LHCN-M2 (cell line): Measurements from ENCODE around the gene POMT2. TPM values are rescaled to one million over a fixed set of nuclear protein-coding genes. Genes with fewer than 3 reads are reported as not detected.
"Not testable (repeated sequence)": the region's sequence is repeated elsewhere in the genome, so short reads cannot be mapped to it uniquely, and the experiment has no call there.

Experiments used
- DNase-seq: peaks from one replicate; pipeline ENCODE4 v3.0.0-alpha.2; 2012; ENCODE audit warnings: low read depth
- total RNA-seq: library from RNA; depleted of rRNA; stranded (reverse); fragments of >200 nt; gene quantifications from 2 replicates; pipeline ENCODE4 v1.2.3, GENCODE V29; 2014

POMT2 gene
- total RNA-seq, 1 experiment from 2014 or later = 15.0 TPM

DNA sequence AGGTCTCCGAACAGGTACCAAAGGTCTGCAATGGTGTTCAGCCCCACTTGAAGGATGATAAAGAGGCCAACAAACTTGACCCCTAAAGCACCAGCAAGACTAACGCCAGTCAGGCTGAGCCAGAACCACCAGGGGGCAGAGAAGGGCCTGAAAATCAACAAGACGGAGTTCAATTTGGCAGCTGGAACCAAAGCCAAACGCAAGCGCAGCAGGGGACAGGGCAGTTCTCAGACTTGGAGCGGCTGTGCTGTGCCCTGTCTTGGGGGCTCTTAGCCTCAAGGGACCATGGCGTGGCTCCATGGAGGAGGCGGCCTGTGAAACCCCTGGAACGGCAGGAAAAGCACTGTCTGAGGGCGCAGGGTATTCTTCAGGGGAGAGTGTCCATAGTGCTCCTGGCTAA is 19.6 kb downstream of the POMT2 start:
- peak; percentile 68 for DNase-seq

DNA sequence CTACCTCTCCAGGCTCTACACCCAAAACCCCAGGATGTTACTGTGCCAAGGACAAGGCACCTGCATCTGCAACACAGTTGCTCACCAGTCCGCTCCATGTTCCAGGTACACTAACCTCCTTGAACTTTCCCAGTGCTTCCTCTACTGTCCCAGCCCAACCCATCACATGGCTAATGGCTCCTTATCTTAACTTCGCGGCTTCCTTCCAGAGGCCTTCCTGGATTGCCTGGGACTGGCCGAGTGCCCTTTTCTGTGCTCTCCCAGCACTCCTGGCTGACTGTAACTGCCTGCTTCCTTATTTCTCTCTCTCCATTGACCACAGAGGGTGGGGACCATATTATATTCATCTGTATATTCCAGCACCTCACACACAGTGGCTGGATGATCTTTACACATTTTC is 20.9 kb downstream of the POMT2 start:
- DNase-seq = no peak

DNA sequence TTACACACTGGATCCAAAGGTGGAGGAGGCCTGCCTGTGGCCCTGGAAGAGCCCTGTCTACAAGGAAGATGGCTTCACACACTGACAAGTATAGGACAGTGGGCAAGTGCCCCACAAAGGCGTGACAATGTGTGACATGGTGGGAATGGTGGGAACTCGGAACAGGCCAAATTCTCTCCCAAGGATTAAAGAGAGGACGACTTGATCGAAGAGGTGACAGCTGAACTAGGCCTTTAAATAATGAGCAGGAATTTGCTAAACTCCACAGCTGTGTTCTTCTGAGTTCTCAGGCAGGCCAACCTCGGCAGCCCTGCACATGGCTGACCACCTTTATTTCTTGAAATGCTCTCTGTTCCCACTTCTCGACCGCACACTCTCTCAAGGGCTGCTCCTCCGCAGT is 23.8 kb downstream of the POMT2 start:
- no peak for DNase-seq

DNA sequence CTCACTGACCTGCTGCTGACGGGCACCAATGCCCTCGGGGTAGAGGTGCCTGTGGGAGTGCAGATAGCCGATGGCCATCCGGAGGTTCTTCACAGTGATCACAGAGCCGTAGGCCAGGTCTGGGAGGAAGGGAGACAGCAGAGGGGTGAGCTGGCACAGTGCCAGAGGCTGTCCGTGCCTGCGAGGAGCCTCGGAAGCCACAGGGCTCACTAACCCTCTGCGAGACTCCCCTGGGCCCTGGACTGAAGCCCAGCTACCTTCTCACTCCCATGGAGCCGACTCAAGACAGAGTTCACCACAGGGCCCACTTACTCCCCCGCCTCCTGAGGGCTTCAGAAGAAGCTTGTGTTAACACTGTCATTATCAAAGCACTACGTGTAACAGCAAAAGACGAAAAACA is 24.5 kb downstream of the POMT2 start:
- DNase-seq = no peak

DNA sequence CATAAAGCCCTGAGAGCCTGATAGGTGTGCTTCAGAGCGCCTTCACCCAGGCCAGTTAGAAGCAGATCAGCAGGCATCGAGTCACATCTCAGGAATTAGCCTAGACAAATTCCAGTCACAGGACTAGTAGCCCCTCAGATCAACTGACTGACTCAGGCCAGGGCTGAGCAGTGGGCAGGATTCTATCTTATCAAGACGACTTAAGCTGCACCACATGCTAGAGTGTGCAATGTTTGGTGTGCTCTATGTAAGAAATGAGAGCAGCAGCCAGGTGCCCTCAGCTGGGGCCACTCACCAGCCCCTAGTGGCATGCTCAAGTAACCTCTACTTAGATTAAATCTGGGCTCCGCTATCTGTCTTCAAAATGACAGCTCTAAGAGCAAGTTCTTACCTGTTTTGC is 30.0 kb downstream of the POMT2 start:
- no peak for DNase-seq

DNA sequence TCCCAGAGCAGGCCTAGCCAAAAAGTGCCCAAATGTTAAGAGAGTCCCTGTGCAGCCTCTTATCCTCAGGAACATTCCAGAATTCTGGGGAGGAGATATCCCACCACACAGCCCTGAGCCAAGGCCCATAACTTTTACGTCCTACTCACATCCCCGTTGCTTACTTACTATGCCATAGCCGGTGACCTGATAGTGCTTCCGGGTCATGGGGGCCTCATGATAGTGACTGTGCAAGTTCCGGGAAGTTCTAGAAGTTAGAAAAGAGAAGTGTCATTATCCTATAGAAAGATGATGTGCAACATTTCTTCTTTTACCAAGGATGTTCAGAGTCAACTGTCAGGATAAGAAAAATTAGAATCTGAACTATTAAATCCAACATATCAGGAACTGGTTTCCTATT is 34.1 kb downstream of the POMT2 start:
- DNase-seq = no peak

DNA sequence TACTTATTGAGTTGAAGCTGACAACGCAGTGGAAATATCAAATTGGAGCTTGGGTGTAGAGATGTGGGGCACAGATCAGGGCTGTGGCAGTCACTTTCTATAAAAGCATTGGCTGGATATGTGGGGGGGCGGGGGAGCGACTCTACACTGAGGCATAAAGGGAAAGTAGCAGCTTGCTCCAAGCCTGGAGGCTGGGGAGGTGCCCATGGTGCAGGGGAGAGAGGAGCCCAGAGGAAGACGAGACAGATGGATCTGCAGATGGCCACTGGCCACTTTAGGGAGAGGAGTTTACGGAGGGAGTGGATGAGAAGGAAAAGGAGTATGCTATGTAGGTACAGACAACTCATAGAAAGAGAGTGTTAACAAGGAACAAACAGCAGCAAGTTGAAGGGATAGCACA is 36.2 kb downstream of the POMT2 start:
- no peak for DNase-seq

DNA sequence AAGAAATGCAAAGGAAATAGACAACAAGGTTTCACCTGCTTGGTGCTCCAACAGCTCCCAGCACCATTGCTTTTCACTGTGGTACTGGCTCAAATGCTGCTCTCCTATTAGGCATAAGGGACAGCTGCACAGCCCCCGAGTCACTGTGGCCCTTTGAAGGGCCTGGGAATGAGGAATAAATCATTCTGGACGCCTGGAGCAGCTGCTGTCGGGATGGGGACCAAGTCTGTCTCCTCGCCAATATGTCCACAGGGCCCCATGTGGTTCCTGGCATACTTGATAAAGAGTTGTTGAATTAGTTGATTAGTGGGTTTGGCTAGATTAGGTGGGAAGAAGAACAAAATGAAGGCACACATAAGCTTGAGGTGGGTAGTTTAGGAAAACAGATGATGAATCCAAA is 36.6 kb downstream of the POMT2 start:
- DNase-seq = no peak

DNA sequence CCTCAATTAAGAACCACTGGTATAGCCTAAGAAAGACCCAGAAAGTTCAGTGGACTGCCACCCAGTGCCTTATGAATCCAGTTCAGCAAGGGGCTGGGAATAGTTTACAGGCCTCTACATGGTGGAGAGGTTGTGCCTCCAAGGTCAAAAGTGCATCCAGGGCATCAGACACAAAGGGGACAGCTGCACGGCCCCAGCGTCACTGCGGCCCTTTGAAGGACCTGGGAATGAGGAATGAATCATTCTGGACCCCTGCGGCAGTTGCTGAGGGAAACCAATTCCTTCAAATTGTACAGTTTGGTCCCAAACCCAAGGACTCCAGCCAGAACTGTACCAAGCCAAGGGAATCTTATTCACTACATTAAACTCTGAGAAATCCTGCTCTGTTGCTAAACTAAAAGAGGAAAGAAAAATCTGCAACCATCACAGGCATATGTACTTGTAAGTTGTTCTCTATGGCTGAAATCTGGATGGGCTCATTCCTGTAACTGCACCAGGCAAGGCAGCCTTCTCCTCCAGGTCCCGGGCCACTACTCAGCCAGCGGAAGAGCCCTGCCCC is 38.8 kb downstream of the POMT2 start:
- peak; percentile 13 for DNase-seq

DNA sequence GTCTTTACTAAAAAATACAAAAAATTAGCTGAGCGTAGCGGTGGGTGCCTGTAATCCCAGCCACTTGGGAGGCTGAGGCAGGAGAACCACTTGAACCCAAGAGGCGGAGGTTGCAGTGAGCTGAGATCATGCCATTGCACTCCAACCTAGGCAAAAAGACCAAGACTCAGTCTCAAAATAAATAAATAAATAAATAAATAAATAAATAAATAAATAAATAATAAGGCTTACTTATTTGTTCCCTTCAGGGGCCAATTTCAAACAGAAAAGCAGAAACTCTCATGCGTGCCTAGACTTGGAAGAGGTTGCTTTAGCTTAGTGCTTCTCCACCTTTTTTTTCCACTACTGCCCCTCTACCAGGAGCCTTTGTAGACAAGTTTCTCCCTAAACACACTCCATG is 39.8 kb downstream of the POMT2 start:
- not testable (repeated sequence) for DNase-seq

DNA sequence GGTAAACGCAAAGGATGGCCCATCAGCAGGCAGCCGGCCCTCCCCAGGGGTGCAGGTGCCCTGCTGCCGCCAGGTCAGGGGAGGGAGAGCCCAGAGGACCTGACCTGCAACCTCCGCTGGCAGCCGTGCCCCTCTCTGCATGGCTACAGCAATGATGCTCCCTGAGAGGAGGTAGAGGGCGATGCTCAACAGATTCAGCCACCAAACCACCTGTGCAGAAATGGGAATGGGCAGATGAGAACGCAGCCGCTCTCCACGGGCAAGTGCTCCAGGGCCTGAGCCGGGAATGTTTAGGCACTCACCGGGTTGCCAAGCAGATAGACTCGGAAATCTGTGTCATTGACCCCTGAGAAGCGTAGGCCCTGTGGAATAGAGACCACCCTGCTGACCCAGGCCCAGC is 41.0 kb downstream of the POMT2 start:
- DNase-seq = no peak

DNA sequence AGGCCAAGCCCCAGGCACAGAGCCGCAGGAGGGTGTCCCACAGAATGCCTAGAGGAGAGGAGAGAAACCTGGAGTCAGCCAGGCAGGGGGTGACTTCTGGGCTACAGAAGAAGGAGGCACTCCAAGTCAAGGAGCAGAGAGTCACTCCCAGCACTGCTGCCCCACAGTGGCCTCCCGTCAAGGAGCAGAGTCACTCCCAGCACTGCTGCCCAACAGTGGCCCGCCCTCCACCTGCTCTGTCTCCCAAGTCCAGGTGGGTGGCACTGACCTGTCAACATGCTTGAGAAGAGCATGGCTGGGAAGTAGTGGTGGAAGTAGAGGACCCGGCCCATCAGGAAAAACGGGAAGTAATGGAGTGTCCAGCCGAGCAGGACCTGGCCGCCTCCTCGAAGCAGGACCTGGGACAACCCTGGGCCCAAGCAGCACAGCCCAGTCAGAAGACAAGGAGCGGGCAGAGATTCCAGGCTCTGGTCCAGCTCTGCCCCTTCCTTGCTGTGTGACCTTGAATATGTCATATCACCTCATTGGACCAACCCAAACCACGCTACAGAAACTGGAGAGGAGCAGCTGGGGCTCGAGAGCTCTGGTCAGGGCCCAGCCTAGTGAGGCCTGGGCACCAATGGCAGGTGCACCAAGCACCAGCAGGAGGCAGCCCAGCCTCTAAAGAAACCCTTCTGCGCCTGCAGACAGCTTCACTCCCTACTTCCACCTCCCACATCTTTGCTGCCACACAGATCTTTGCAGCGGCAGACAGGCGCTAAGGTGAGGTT is 42.0 kb downstream of the POMT2 start:
- DNase-seq = no peak

DNA sequence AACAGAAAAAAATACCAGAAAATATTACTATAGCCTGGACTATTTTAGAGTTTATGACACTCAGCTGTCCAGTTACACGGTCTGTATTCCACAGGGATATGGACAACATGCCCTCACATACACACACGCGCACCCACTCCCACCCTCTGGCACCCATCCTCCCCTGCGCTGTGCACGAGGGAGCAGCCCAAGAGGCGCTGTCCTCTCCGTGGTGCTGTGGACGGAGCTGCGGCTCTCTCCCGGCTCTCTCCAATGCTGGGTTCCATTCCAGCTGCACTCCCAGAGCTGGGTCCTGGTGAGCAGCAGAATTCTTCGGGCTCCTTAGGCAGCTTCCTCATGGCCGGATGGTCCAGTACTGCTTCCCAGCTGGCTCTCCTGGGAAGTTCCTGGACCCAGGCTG is 43.7 kb downstream of the POMT2 start:
- no peak for DNase-seq

DNA sequence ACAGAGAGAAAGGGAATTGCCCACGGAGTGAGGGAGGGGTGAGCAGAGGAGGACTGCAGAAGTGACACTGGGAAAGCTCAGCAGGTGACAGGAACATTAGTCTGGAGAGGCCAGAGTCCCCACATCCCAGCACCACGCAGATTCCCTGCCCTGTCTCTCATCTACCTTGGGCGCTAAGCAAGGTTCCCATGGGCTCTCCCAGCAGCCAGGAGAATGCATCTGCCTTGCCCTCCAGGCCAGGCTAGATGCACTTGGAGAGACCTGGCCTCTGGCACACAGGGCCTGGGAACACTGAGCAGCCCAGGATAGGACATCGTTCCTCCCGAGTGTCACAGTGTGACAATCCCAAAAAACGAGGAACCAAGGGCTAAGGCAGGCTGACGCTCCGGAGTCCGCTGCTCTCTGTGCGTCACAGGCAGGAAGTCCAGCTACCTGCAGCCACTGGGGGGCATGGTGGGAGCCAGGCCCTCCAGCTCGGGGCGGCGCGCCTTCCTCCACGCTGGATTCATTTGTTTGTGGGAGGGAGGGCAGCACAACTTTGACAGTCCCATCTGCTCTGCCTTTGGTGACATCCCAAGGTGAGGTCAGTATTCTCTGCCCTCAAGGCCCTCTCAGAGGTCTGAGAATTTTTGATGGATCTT is 44.3 kb downstream of the POMT2 start:
- no peak for DNase-seq

DNA sequence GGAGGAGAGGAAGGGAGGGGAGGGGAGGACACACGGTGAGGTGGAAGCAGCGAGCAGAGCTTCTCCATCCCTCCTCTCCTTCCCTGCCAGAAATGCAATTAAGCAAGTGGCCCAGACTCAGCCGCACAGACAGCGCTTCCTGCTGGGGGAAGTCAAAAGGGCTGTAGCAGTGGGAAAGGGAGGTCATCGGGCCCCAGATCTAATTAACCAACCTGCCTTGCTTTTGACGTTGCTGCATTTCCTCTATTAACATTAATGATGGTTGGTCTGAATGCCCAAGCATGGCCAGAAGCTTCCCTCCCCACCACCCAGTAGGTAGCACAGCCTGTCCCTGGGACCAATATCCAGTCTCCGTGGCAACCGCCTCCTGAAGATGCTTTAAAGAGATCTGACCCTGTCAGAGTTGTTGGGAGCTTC is 45.1 kb downstream of the POMT2 start:
- DNase-seq = no peak

DNA sequence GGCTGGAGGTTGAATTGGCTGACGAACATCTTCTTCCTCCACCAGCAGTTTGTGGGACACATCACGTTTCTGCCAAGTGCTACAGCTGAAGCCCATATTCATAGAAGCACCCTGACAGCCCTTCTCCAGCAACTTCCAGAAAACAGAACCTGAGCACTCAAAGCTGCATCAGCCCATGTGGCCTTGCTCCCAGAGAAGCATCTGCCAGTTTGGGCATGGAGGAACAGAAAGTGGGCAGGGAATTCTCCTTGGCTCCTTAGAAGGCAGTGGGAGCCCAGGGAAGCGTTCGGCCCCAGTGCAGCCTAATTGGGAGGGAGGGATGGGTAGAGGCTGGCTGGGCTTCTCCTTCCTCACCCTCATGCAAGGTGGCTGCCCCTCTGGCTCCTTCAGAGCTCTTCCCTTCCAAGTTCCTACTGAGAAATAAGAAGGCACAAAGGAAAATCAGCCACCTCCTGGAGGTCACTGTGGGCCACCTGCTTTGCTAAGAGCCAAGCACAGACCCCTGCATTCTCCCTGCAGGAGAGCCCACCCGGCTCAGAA is 45.6 kb downstream of the POMT2 start:
- DNase-seq = no peak

DNA sequence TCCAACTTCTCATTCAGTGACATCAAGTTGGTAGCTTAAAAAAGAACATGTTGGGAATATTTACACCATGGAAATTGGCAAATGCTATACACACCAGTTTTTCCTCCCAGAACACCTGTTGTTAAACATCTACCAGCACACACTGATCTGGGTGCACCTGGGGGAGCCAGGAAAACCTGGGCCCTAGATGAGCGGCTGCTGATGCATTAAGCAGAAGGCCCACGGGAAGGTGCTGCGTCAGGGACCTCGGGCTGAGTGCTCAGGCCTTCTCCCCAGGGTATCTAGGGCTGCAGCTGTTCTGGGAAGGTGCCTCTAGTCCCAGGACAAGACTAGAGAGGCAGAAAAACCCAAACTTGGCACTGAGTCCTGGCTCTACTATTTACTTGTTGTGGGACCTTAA is 46.9 kb downstream of the POMT2 start:
- DNase-seq = no peak

DNA sequence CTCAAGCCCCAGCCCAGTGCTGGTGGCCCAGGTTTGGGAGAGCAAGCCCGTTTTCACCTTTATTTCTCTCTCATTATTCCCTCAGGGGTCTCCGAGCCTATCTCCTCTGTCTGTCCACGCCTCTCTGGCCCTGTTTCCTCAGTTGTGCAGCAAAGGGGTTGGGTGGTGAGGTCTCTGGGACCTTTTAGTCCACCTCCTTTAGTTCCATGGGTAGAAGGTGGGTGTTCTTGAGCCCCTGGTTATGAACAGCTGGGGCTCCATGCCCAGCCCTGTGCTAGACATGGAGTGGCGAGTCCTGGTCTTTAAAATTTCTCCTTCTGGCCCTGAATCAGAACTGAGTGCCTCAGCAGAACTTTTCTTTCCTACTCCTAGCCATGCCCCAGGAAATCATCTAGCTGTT is 48.4 kb downstream of the POMT2 start:
- DNase-seq = no peak

DNA sequence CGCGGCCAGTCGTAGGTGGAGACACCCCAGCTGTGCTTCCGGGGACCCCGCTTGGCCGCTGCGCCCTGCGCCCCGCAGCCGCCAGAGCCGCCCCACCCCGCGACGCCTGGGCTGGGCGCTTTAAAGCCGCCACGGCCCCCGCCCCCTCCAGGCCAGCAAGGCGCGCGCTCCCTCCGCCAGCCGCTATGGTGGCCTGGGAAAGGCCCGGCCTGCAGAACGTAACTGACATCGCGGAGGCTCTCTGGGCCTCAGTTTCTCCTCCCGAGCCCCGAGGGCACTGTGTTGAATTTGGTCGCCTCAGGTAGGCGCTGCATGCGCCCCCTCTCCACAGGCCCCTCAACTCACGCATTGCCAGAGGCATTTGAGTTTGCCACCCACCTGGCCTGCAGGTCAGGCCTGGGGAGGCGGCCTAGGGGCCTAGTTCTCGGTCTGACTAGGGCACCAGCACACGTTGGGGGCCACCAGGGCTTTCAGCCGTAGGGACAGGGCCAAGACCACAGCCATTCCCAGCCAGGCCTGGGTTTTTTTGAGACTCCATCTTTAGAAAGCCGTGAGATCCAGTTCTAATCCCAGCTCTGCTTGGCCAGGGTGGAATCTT is 49.5 kb downstream of the POMT2 start, which contains the start of gene NGB:
TSS of gene NGB (minus strand) at position 94 of the 598 bp plus-strand sequence. CDS start 269 bp downstream, outside the sequence.
- DNase-seq = no peak

DNA sequence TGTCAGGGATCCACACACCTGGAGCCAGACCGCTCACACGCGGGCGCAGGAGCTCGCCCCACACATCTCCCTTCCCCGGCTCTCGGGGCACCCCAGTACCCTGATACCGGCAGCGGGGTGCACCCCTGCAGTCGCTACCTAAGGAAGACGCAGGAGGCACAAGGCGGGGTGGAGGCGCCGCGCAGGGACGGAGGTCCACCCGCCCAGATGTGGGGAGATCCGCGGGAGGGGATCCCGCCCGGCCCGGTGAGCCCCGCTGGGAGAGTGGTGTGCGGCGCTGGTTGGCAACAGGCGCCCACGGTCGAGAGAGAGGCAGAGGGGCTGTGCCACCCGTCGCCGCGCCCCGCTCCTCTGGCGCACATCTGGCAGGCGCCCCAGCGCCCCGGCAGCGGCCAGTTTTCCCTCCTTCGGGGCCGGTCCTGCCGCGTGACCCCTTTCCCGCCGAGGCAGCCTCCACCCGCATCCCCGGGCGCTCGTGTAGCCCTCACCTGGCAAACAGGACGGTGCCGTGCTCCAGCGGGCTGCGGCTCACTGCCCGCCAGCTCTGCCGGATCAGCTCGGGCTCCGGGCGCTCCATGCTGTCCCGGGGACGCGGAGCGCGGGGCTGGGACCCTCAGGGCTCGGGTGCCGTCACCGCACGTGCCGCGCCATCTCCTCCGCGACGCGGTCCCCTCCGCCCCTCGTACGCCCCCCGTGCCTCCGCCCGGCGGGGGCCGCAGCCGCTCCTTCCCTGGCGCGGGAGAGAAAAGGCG is 50.1 kb downstream of the POMT2 start:
- DNase-seq = no peak

DNA sequence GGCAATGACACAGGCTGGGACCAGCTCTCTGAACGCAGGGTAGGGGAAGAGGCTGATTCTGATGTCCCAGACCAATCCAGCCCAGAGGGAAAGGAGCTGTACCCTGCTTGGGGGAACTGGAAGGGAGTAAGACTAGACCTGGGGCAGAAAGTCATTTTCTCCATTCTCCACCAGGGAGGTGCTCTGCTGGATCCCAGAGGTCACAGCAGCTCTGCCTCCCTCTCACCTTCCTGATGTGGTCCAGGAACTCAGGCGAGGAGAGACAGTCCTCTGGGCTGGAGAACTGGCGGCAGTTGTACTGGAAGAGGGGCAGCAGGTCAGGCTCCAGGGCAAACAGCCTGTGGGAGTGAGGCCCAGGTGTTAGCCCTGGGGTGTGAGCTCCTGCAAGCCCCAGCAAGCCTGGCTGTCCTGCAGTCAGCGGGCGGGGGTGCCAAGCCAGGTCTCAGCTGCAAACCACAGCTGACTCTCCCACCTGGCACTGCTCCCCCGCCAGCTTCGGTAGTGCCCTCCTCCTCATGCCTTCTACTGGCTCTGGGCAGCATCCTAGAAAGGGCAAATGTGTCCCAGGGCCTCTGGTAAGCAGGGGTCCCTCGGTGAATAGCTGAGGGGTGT is 51.6 kb downstream of the POMT2 start:
- no peak for DNase-seq
